OCI-M1 (cell line): ENCODE results near the gene SPTAN1.

Source experiments
- DNase-seq: peaks from one replicate; lab custom pipeline; 2025; lab: John Stamatoyannopoulos, UW

The SPTAN1 gene

GRCh38 chr9:128600099-128600498 is 47.7 kb downstream of the SPTAN1 start:
- DNase-seq = no peak

- DNase-seq = no peak
Measured at GRCh38 chr9:128603697-128604096, 51.3 kb downstream of the SPTAN1 start.

- DNase-seq = no peak
Measured at GRCh38 chr9:128607642-128608350, 55.4 kb downstream of the SPTAN1 start.

DNA sequence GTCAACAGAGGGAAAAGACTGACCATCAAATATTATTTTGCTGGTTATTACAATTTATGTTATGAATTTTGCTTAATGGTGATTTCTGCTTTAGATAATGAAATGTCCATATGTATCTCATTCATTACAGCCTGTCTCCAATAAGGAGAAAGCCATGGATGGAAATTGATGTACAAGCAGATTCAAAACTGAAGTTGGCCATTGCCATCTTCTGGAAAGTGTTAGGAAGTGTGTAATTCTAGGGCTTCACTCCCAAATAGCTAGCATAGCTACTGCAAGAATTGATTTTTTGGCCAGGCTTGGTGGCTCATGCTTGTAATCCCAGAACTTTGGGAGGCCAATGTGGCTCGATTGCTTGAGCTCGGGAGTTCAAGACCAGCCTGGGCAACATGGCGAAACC is 58.5 kb downstream of the SPTAN1 start:
- peak; percentile 46 for DNase-seq

DNA sequence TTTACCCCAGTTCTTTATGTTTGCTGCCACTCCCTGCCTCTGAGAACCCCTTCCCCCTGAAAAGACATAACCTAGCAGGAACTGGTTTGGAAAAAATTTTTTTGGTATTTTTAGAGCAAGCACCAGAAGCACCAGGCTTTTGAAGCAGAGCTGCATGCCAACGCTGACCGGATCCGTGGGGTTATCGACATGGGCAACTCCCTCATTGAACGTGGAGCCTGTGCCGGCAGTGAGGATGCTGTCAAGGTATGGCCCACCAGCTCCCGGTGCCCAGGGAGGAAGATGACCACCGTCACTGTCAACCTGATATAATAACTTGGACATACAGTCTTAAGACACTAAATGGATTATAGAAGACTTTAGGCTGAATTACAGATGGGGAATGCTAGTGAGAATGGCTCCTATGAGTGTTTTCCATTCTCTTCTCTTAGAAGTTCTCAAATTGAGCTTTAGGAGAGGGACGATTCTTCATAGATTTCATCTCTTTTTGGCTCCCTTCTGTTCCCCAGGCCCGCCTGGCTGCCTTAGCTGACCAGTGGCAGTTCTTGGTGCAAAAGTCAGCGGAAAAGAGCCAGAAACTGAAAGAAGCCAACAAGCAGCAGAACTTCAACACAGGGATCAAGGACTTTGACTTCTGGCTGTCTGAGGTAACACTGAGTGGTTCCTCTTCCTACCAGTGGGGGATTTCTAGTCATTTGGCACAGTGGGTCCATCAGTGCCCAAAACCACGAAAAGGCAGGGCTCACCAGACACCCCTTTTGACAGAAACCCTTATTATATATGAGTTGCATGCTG is 59.4 kb downstream of the SPTAN1 start:
- no peak for DNase-seq

DNA sequence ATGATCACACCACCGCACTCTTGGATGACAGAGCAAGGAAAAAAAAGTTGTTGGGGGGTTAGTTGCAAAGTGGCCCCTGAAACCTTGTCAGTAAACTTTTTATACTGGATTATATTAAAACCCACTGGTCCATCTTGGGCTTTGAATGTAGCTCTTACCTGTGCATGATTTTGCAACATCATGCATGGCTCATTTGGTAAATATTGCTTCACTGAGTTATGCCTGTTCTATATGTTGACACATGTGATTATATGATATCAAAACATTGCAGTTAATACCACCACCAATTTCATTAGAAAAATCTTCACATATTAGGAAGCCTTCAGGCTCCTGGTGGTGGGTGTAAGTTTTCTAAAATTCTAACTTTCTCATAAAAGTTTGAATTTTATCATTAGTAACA is 62.3 kb downstream of the SPTAN1 start:
- DNase-seq = no peak

DNA sequence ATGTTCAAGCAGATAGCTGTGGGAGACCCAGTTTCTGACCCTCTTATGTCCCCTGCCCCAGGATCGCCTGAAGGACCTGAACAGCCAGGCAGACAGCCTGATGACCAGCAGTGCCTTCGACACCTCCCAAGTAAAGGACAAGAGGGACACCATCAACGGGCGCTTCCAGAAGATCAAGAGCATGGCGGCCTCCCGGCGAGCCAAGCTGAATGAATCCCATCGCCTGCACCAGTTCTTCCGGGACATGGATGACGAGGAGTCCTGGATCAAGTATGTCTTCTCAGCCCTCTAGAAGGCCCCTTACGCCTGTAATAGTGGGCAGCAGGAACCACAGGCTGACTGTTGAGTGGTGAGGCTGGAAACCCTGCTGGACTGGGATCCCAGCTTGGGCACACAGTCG is 63.2 kb downstream of the SPTAN1 start:
- DNase-seq = no peak

DNA sequence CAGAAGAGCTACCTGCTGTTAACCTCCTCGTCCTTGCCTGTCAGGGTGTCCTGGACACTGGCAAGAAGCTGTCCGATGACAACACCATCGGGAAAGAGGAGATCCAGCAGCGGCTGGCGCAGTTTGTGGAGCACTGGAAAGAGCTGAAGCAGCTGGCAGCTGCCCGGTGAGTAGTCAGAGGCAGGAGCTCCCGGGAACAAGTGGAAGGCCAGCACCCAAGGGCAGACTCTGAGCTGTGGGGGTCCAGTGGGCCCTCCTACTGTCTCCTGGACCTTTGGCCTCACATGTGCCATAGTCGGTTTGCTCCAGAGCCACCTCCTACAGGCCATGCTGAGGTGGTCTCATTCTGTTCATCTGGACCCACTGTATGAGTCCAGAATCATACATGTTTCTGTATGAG is 65.6 kb downstream of the SPTAN1 start:
- no peak for DNase-seq

DNA sequence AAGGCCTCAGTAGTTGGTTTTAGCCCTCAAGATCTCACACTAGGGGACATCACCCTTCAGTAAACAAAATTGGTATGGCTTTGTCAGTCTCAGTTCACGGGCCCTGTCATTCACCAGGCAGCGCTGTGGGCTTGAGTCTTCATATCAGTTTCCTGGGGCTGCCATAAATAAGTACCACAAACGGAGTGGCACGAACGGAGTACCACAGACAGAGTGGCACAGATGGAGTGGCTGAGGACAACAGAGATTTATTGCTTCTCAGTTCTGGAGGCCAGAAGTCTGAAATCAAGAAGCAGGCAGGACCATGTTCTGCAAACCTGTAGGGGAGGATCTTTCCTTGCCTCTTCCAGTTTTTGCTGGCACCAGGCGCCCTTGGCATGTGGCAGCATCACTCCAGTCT is 66.7 kb downstream of the SPTAN1 start:
- DNase-seq = no peak

DNA sequence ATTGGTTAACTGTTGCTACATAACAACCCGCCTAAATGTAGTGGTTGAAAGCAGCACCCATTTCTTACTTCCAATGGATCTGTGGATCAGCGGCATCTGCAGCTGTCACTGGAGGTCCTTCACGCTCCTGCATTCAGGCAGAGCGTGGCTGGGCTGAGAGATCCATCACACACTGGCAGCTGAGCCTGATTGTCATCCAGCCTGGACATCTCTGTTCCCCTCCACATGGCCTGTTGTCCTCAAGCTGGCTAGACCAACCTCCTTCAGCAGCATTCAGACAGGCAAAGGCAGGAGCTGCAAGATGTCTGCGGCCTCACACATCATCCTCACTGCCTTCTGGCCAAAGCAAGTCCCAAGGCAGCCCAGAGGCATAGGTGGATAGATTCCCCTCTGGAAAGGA is 67.4 kb downstream of the SPTAN1 start:
- DNase-seq = no peak

DNA sequence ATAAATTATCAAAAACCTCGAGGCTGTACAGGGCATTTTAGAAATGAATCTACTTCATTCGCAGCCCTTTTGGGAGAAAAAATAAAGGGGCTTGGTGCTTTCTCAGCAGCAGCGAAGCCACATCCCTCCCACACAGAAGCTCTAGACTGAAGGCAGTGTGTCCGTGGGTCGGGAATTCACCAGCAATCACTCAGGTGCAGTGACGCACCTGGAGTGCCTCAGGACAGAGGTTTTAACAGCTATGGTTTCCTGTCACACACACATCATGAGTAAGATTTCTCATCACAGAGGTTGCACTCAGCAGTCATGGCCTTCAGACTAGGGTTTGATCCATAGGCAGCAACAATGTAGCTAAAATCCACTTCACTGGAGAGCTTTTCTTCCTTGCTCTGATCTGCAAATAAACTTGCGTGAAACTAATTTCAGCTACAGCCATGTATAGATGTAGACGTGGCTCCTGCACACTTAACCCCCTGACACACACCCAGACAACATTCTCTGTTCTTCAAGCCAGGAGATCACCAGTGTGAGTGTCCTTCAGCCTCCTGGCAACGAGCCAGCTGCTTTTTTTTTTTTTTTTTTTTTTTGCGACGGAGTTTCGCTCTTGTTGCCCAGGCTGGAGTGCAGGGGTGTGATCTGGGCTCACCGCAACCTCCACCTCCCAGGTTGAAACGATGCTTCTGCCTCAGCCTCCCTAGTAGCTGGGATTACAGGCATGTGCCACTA is 69.5 kb downstream of the SPTAN1 start:
- no peak for DNase-seq

- no peak for DNase-seq
Measured at GRCh38 chr9:128624566-128624965, 72.2 kb downstream of the SPTAN1 start.

DNA sequence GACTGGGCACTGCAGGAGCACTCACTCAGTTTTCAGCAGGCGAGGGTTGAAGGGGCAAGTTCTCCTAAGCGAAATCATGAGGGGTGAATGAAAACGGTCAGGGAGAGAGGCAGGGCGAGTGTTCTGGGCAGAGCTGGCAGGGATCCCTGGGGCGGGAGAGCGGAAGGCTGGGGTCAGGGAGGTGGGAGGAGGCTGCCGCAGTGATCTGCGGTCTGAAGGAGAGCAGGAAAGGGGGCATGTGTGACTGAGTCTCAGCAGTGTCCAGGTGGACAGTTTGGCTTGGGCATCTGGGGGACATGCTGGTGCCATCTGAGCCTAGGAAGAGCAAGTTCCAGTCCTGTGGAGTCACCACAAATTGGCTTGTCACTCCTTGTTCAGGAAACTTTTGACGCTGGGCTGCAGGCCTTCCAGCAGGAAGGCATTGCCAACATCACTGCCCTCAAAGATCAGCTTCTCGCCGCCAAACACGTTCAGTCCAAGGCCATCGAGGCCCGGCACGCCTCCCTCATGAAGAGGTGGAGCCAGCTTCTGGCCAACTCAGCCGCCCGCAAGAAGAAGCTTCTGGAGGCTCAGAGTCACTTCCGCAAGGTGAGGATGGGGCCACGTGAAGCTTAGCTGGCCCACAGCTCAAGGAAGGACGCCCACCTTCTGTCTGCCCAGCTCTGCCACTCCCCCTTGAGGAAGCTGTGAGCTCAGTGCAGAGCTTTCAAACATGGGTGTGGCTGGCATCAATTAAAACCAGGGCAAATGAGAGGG is 73.2 kb downstream of the SPTAN1 start:
- DNase-seq = no peak

GRCh38 chr9:128626181-128626580 is 73.8 kb downstream of the SPTAN1 start:
- DNase-seq = no peak

DNA sequence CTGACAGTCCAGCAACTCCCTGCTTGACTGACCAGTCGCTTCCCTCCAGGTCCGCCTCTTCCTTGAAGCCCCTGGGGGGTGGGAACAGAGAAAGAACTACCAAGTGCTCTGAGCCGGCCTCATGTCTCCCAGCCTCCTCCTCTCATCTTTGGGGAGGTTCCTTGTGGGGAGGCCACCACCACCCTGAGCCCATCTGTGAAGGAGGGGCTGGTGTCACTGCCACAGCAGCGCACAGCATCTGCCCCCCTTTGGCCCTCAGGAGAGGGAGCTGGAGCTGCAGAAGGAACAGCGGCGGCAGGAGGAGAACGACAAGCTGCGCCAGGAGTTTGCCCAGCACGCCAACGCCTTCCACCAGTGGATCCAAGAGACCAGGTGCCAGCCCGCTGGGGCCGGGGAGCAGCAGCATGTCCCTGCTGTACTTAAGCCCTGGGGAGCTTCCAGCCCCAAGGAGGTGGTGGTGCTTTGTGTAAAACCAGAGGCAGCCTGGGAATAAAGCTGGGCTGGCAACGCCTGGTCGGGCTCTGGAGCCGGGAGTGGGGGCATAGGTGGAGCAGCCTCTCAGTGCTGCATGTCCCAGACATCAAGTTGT is 74.8 kb downstream of the SPTAN1 start:
- no peak for DNase-seq

- DNase-seq = no peak
Measured at GRCh38 chr9:128627906-128628305, 75.5 kb downstream of the SPTAN1 start.

GRCh38 chr9:128628471-128629048 is 76.2 kb downstream of the SPTAN1 start:
- peak; percentile 14 for DNase-seq

- DNase-seq = no peak
Measured at GRCh38 chr9:128629136-128629535, 76.7 kb downstream of the SPTAN1 start.

DNA sequence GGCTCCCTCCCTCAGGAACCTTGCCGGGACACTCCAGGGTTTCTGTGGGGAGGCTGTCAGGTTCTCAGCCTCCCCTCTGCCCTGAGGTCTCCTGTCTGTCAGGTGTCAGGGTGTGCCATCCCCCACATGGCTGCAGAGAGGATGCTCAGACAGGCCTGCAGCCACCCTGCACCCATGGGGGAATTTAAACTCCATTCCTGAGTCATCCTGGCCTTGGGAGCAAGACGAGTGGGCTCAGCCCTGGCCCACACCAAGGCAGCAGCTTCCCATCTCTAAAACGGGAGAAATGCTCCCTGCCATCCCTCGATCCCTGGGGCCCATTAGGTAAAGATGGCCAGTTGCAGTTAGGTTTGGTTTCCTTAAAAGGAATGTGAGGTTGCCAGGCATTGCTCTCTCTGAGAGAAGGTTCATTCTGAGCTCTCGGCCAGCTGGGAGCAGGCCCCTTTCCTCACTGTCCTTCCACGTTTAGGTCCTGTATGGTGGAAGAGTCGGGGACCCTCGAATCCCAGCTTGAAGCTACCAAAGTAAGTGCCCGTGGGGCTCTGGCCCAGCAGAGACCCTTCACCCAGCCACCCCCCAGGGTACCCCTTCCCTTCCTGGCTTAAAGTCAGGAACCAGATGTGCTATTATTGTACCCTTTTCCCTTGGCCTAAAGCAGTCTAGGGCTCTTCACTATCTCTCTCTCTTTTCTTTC is 77.6 kb downstream of the SPTAN1 start:
- no peak for DNase-seq

DNA sequence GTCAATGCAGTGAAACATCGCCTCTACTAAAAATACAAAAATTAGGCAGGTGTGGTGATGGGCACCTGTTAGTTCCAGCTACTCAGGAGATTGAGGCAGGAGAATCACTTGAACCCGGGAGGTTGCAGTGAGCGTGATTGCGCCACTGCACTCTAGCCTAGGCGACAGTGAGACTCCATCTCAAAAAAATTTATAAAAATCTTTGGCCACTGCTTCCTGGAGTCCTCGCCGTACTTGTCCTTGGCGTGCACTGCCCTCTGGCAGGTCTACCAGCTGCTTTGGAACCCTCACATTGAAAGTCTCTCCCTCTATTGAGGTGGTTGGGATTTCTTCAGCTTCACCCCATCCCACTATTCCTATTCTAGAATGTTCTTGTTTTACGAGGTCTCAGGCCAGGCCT is 79.2 kb downstream of the SPTAN1 start:
- DNase-seq = no peak

GRCh38 chr9:128632066-128632465 is 79.7 kb downstream of the SPTAN1 start:
- no peak for DNase-seq
